ENCODE data around the gene SIGLEC15. TPM values are rescaled to one million over a fixed set of nuclear protein-coding genes. Genes with fewer than 3 reads are reported as not detected.

The SIGLEC15 gene
- total and polyA plus RNA-seq, 10 of the 15 experiments (the other 5 are each of a cell fraction or from before 2014, with no cell fraction given), result 0.09 to 0.45 TPM; not detected in 8

- Histone ChIP-seq H3K9me3 (replicated peaks; ENCODE audit: control insufficient read depth, insufficient read depth, low read length) (no peaks in the 10 kb centered on the region; the same call in 2 of the 3 replicates), H3K9ac (ENCODE audit: control insufficient read depth, insufficient read depth, low read length) (no peak overlapping the region), H2AFZ (ENCODE audit: control insufficient read depth, low read depth, low read length) (no peak overlapping the region), H3K79me2 (ENCODE audit: control insufficient read depth, insufficient read depth, low read length) (no peaks in the 10 kb centered on the region), H3K4me1 (ENCODE audit: control insufficient read depth, insufficient read depth, low read length) (no peaks in the 10 kb centered on the region), H3K4me3 (no peak overlapping the region), H3K27me3 (replicated peaks in 1 of 2; ENCODE audit: control insufficient read depth in 2 of 2, insufficient read depth in 2 of 2, low read length in 1 of 2) (peaks cover 0 to 4% of the 10 kb centered on the region in 2 experiments; a peak in 1 of 4 replicates), H3K27ac (ENCODE audit: control insufficient read depth, insufficient read depth) (no peak overlapping the region), H4K20me1 (ENCODE audit: control insufficient read depth, insufficient read depth) (no peaks in the 10 kb centered on the region), H3K36me3 (ENCODE audit: control insufficient read depth in 2 of 2, insufficient read depth in 2 of 2, low read length in 1 of 2) (no peaks in the 10 kb centered on the region), H3K4me2 (ENCODE audit: control insufficient read depth, insufficient read depth) (no peak overlapping the region)
- RAD21 ChIA-PET (ENCODE audit: unreplicated experiment), result interaction anchor here (0.7 to 1.3 kb wide), 4 partner anchors 39 to 234 kb away, joined by 3 to 5 read pairs (median 4); no protein-coding TSS in a partner anchor
- SMC1A ChIA-PET (ENCODE audit: uncharacterized antibody, unreplicated experiment), result interaction anchor here (1.2 kb wide), 1 partner anchor 117 kb away, joined by 4 read pairs; the partner anchor contains the start of gene SLC14A1
- 47% methylated on average over 13 of the region's 13 CpGs for WGBS (ENCODE audit: insufficient coverage, insufficient replicate concordance, low lambda C conversion rate, missing lambda C conversion rate)
- ATAC-seq (peak; percentile 70), FAIRE-seq (no peak), DNase-seq (ENCODE audit: low read depth, low spot score) (no peak)
- no TSS peak for BruUV-seq (replicated peaks)
- POLR2A ChIA-PET, result no interaction called here
- intact Hi-C loops (cut with micrococcal nuclease; ENCODE audit: unreplicated experiment) (loop anchor here (1.0 kb wide), 1 partner anchor 116 kb away; no protein-coding TSS in a partner anchor), in situ Hi-C loops (cut with MboI) (no loop called here)
- CTCF ChIA-PET, result interaction anchor here (0.6 to 1.9 kb wide), 7 partner anchors 11 to 175 kb away, joined by 3 to 10 read pairs (median 3); no protein-coding TSS in a partner anchor
- TF ChIP-seq RAD21 (IDR thresholded peaks at IDR 0.05; ENCODE audit: insufficient read depth, low read depth, low read length), result peak; percentile 31
- peak; percentile 59; the same call in 1 of the 2 replicates for TF ChIP-seq SMC3 (IDR thresholded peaks at IDR 0.05; ENCODE audit: borderline replicate concordance, low read length)
- TF ChIP-seq, protein P1, sequence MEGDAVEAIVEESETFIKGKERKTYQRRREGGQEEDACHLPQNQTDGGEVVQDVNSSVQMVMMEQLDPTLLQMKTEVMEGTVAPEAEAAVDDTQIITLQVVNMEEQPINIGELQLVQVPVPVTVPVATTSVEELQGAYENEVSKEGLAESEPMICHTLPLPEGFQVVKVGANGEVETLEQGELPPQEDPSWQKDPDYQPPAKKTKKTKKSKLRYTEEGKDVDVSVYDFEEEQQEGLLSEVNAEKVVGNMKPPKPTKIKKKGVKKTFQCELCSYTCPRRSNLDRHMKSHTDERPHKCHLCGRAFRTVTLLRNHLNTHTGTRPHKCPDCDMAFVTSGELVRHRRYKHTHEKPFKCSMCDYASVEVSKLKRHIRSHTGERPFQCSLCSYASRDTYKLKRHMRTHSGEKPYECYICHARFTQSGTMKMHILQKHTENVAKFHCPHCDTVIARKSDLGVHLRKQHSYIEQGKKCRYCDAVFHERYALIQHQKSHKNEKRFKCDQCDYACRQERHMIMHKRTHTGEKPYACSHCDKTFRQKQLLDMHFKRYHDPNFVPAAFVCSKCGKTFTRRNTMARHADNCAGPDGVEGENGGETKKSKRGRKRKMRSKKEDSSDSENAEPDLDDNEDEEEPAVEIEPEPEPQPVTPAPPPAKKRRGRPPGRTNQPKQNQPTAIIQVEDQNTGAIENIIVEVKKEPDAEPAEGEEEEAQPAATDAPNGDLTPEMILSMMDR (IDR thresholded peaks at IDR 0.05 in 2 of 3, conservative IDR thresholded peaks at IDR 0.05 in 1 of 3; ENCODE audit: control insufficient read depth in 2 of 3, extremely low read depth in 1 of 3, insufficient read depth in 1 of 3, low read depth in 3 of 3, low read length in 3 of 3), result peak; percentile 31 to 53 (median 44); a peak in 4 of 6 replicates
- no peak for TF ChIP-seq SREBF2 (IDR thresholded peaks at IDR 0.05; ENCODE audit: low read length)
Observed at GRCh38 chr18:45839414-45840395, 14.2 kb downstream of the SIGLEC15 start.

Measured in GM12878 (cell line).